ENCODE results near the gene RBM15B.

The RBM15B gene

GRCh38 chr3:51378065-51378464 is 13.0 kb upstream of the RBM15B start:
- no peak for TF ChIP-seq CTCF (IDR thresholded peaks at IDR 0.05; ENCODE audit: poor library complexity, severe bottlenecking)
- Histone ChIP-seq H3K27me3 (ENCODE audit: insufficient read depth, poor library complexity, severe bottlenecking) (no peaks in the 10 kb centered on the region), H3K36me3 (ENCODE audit: low read depth) (no peaks in the 10 kb centered on the region), H3K4me1 (ENCODE audit: insufficient read depth, poor library complexity, severe bottlenecking) (no peaks in the 10 kb centered on the region), H3K9me3 (ENCODE audit: severe bottlenecking) (no peaks in the 10 kb centered on the region), H3K27ac (ENCODE audit: poor library complexity, severe bottlenecking) (no peak overlapping the region), H3K4me3 (ENCODE audit: severe bottlenecking) (no peak overlapping the region)
- ATAC-seq (ENCODE audit: low read depth) (no peak), DNase-seq (ENCODE audit: low spot score) (peak; percentile 12)

GRCh38 chr3:51378726-51379125 is 12.4 kb upstream of the RBM15B start:
- Histone ChIP-seq H3K27me3 (ENCODE audit: insufficient read depth, poor library complexity, severe bottlenecking) (no peaks in the 10 kb centered on the region), H3K4me3 (ENCODE audit: severe bottlenecking) (no peak overlapping the region), H3K27ac (ENCODE audit: poor library complexity, severe bottlenecking) (no peak overlapping the region), H3K36me3 (ENCODE audit: low read depth) (peaks cover 4% of the 10 kb centered on the region), H3K4me1 (ENCODE audit: insufficient read depth, poor library complexity, severe bottlenecking) (peaks cover 3% of the 10 kb centered on the region), H3K9me3 (ENCODE audit: severe bottlenecking) (no peaks in the 10 kb centered on the region)
- no peak for ATAC-seq (ENCODE audit: low read depth)
- peak; percentile 6 for DNase-seq (ENCODE audit: low spot score)
- no peak for TF ChIP-seq CTCF (IDR thresholded peaks at IDR 0.05; ENCODE audit: poor library complexity, severe bottlenecking)

GRCh38 chr3:51379301-51379700 is 11.8 kb upstream of the RBM15B start:
- DNase-seq (ENCODE audit: low spot score) (peak; percentile 20), ATAC-seq (ENCODE audit: low read depth) (no peak)
- H3K27me3 ChIP-seq (ENCODE audit: insufficient read depth, poor library complexity, severe bottlenecking) = no peaks in the 10 kb centered on the region
- H3K4me1 ChIP-seq (ENCODE audit: insufficient read depth, poor library complexity, severe bottlenecking) = peaks cover 3% of the 10 kb centered on the region
- no peaks in the 10 kb centered on the region for H3K9me3 ChIP-seq (ENCODE audit: severe bottlenecking)
- no peak for TF ChIP-seq CTCF (IDR thresholded peaks at IDR 0.05; ENCODE audit: poor library complexity, severe bottlenecking)
- peaks cover 7% of the 10 kb centered on the region for H3K36me3 ChIP-seq (ENCODE audit: low read depth)
- no peak overlapping the region for H3K4me3 ChIP-seq (ENCODE audit: severe bottlenecking)
- H3K27ac ChIP-seq (ENCODE audit: poor library complexity, severe bottlenecking) = no peak overlapping the region

GRCh38 chr3:51379746-51380455 is 11.2 kb upstream of the RBM15B start:
- TF ChIP-seq CTCF (IDR thresholded peaks at IDR 0.05; ENCODE audit: poor library complexity, severe bottlenecking) = no peak
- ATAC-seq (ENCODE audit: low read depth) = no peak
- H3K36me3 ChIP-seq (ENCODE audit: low read depth) = peaks cover 7% of the 10 kb centered on the region

GRCh38 chr3:51380601-51381332 is 10.3 kb upstream of the RBM15B start:
- DNase-seq (ENCODE audit: low spot score) (peak; percentile 45), ATAC-seq (ENCODE audit: low read depth) (no peak)
- TF ChIP-seq CTCF (IDR thresholded peaks at IDR 0.05; ENCODE audit: poor library complexity, severe bottlenecking) = no peak
- H3K9me3 ChIP-seq (ENCODE audit: severe bottlenecking) = no peaks in the 10 kb centered on the region
- H3K27ac ChIP-seq (ENCODE audit: poor library complexity, severe bottlenecking) = no peak overlapping the region
- H3K4me1 ChIP-seq (ENCODE audit: insufficient read depth, poor library complexity, severe bottlenecking) = peaks cover 3% of the 10 kb centered on the region
- H3K4me3 ChIP-seq (ENCODE audit: severe bottlenecking) = no peak overlapping the region
- no peaks in the 10 kb centered on the region for H3K27me3 ChIP-seq (ENCODE audit: insufficient read depth, poor library complexity, severe bottlenecking)
- peaks cover 10% of the 10 kb centered on the region for H3K36me3 ChIP-seq (ENCODE audit: low read depth)

More at GRCh38 chr3:51379746-51380455, 11.2 kb upstream of the RBM15B start:
- no peaks in the 10 kb centered on the region for H3K27me3 ChIP-seq (ENCODE audit: insufficient read depth, poor library complexity, severe bottlenecking)
- H3K4me3 ChIP-seq (ENCODE audit: severe bottlenecking) = no peak overlapping the region
- peak; percentile 17 for DNase-seq (ENCODE audit: low spot score)
- H3K4me1 ChIP-seq (ENCODE audit: insufficient read depth, poor library complexity, severe bottlenecking) = peaks cover 3% of the 10 kb centered on the region
- H3K27ac ChIP-seq (ENCODE audit: poor library complexity, severe bottlenecking) = no peak overlapping the region
- no peaks in the 10 kb centered on the region for H3K9me3 ChIP-seq (ENCODE audit: severe bottlenecking)

All from RWPE2 (cell line).